T-cell (primary cell): Measurements from ENCODE around the gene TASP1. TPM values are rescaled to one million over a fixed set of nuclear protein-coding genes. Genes with fewer than 3 reads are reported as not detected.

Experiments
- ATAC-seq, 4 experiments: fragments of 200-7000 bp in 3 of 4; fragments of 150-1000 bp in 1 of 4; cut with Tn5 transposase; replicated peaks in 1 of 4; 1 replicate in 3 of 4; 2 replicates in 1 of 4; pipeline ENCODE4 v1.10.0; 2021; ENCODE audit warnings: moderate library complexity in 3 of 4, mild to moderate bottlenecking in 2 of 4, moderate number of reproducible peaks in 1 of 4
- CTCF ChIA-PET, 2 donors: fragments of 300-600 bp; sonication (Branson Sonifier 250); formaldehyde crosslinking; loops; one replicate each; lab custom pipeline; 2022; ENCODE audit warnings: antibody characterized with exemption in 2 of 2; lab: Charles Lee
- POLR2A ChIA-PET, 2 donors: fragments of 300-600 bp; sonication (Branson Sonifier 250); formaldehyde crosslinking; loops; one replicate each; lab custom pipeline; 2022; ENCODE audit warnings: antibody characterized with exemption in 2 of 2; lab: Charles Lee
- DNase-seq, 35 experiments: peaks; one replicate each; pipeline versions ENCODE4 v3.0.0 to v3.0.0-alpha.2; 2013 to 2023
- H3K27ac ChIP-seq: one replicate; pipeline ENCODE4 v1.5.1; 2013; ENCODE audit warnings: low read length
- H3K27me3 ChIP-seq, 2 experiments: replicated peaks in 1 of 2; 1 replicate in 1 of 2; 2 replicates in 1 of 2; pipeline versions ENCODE4 v1.6.1 to v1.7.0; 2013; ENCODE audit warnings: low read length in 1 of 2, mixed read lengths in 1 of 2; ENCODE audit not compliant: control insufficient read depth in 2 of 2, insufficient read depth in 2 of 2; ENCODE audit errors: extremely low read depth in 1 of 2
- H3K36me3 ChIP-seq, 2 donors: 1 replicate in 1 of 2; 2 replicates in 1 of 2; pipeline versions ENCODE4 v1.6.1 to v1.7.0; 2013; ENCODE audit warnings: low read length in 1 of 2; ENCODE audit not compliant: control insufficient read depth in 2 of 2, insufficient read depth in 1 of 2; ENCODE audit errors: extremely low read depth in 1 of 2
- H3K4me1 ChIP-seq, 2 experiments: 1 replicate in 1 of 2; 2 replicates in 1 of 2; pipeline versions ENCODE4 v1.6.1 to v1.7.0; 2013; ENCODE audit warnings: low read length in 2 of 2, mixed read lengths in 1 of 2; ENCODE audit not compliant: insufficient read depth in 2 of 2, control insufficient read depth in 1 of 2; ENCODE audit errors: extremely low read depth in 1 of 2
- H3K4me3 ChIP-seq, 2 donors: 1 replicate in 1 of 2; 2 replicates in 1 of 2; pipeline versions ENCODE4 v1.5.1 to v1.7.0; 2013; ENCODE audit warnings: mild to moderate bottlenecking in 2 of 2, low read length in 1 of 2, moderate library complexity in 1 of 2; ENCODE audit not compliant: control insufficient read depth in 1 of 2; ENCODE audit errors: extremely low read depth in 1 of 2
- H3K9me3 ChIP-seq: 2 replicates; pipeline ENCODE4 v1.7.0; 2013
- H3K27ac Mint-ChIP-seq, 2 donors: one replicate each; pipeline ENCODE4 v1.8.0; 2020 to 2021; ENCODE audit warnings: mild to moderate bottlenecking in 2 of 2, mixed read lengths in 2 of 2
- H3K27me3 Mint-ChIP-seq, 2 donors: one replicate each; pipeline ENCODE4 v1.8.0; 2021 to 2022; ENCODE audit warnings: mixed read lengths in 2 of 2
- H3K36me3 Mint-ChIP-seq: one replicate; pipeline ENCODE4 v1.8.0; 2021; ENCODE audit warnings: mixed read lengths
- H3K4me1 Mint-ChIP-seq, 3 donors: one replicate each; pipeline ENCODE4 v1.8.0; 2020 to 2022; ENCODE audit warnings: mixed read lengths in 3 of 3, mild to moderate bottlenecking in 1 of 3
- H3K4me3 Mint-ChIP-seq, 3 donors: one replicate each; pipeline ENCODE4 v1.8.0; 2020 to 2022; ENCODE audit warnings: mild to moderate bottlenecking in 3 of 3, mixed read lengths in 3 of 3, moderate library complexity in 3 of 3
- H3K9me3 Mint-ChIP-seq, 3 donors: one replicate each; pipeline ENCODE4 v1.8.0; 2020 to 2022; ENCODE audit warnings: mixed read lengths in 3 of 3
- WGBS: methylation state at CpG from one replicate; pipeline ENCODE4 v1.1.5; 2013; ENCODE audit warnings: missing lambda C conversion rate; ENCODE audit not compliant: insufficient coverage; 5-methylcytosine and 5-hydroxymethylcytosine counted together
- total RNA-seq, 35 experiments: library from RNA in 6 of 35; stranded (reverse) in 6 of 35; fragments of 120-200 nt in 1 of 35; gene quantifications; one replicate each; pipeline versions ENCODE4 v1.2.1 to v1.2.4 and lab custom pipeline; 2013 to 2026

Gene TASP1, protein sequence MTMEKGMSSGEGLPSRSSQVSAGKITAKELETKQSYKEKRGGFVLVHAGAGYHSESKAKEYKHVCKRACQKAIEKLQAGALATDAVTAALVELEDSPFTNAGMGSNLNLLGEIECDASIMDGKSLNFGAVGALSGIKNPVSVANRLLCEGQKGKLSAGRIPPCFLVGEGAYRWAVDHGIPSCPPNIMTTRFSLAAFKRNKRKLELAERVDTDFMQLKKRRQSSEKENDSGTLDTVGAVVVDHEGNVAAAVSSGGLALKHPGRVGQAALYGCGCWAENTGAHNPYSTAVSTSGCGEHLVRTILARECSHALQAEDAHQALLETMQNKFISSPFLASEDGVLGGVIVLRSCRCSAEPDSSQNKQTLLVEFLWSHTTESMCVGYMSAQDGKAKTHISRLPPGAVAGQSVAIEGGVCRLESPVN
- total RNA-seq (10 to 100 TPM; 11.2 to 19.4 (median 13.8) TPM), total RNA-seq (lab: John Stamatoyannopoulos, UW) (10.9 to 22.9 (median 16.0) reads per million in 29 experiments)
- 11.3 TPM for total RNA-seq (2013)

DNA sequence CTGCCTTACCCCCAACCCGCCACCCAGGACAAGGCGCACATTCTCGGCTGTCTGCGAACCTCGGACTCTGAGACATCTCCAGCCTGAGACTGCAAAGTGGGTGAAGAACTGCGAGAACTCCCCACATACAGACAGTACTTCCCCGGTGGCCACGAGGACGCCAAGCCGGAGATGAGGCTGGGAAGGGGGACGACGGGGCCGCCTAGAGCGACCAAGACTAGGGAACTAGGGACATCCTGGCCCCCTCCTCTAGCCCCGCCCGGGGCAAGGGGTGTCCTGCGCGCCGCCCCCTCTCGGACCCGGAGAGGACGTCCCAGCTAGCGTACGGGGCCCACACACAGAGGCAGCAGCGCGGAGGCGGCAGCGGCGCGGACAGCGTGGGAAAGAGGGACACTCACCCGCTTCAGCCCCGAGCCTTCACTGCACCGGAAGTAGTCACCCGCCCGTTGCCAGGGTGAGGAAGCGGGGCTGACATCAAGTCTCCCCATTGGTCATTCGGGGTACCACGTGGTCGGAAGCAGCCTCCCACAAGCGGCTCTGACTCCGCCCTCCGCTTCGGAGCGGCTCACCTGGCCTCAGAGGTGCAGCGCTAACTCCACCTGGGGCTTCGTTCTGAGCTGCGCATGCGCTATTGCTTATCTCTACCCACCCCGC lies at the start of gene TASP1:
TSS of gene TASP1 (minus strand) at position 437 of the 654 bp plus-strand sequence. CDS start 8,854 bp downstream, outside the sequence.
- H3K9me3 ChIP-seq, result no peaks in the 10 kb centered on the region
- H3K4me3 Mint-ChIP-seq, result peak within 1 kb of the TSS; percentile 85 to 89 (median 88)
- peak within 1 kb of the TSS; percentile 62 for H3K27ac ChIP-seq
- DNase-seq (peak; percentile 93 to 99 (median 97)), ATAC-seq (peak; percentile 99 to 100 (median 100))
- no peaks in the 10 kb centered on the region for H3K36me3 ChIP-seq
- no peaks in the 10 kb centered on the region for H3K9me3 Mint-ChIP-seq
- H3K27me3 ChIP-seq, result peaks cover 0 to 2% of the 10 kb centered on the region in 2 experiments
- CTCF ChIA-PET, result no interaction called here
- H3K27me3 Mint-ChIP-seq, result peaks cover 3 to 6% of the 10 kb centered on the region in 2 donors
- WGBS, result under 1% methylated on average over 42 of the region's 50 CpGs
- peak within 1 kb of the TSS; percentile 65 to 77 for H3K27ac Mint-ChIP-seq
- peak within 1 kb of the TSS; percentile 79 to 96 for H3K4me3 ChIP-seq
- H3K36me3 Mint-ChIP-seq, result peaks cover 4% of the 10 kb centered on the region
- H3K4me1 Mint-ChIP-seq, result peaks cover 18 to 26% (median 22%) of the 10 kb centered on the region in 3 donors
- POLR2A ChIA-PET, result no interaction called here
- H3K4me1 ChIP-seq, result peaks cover 2 to 9% of the 10 kb centered on the region in 2 experiments

DNA sequence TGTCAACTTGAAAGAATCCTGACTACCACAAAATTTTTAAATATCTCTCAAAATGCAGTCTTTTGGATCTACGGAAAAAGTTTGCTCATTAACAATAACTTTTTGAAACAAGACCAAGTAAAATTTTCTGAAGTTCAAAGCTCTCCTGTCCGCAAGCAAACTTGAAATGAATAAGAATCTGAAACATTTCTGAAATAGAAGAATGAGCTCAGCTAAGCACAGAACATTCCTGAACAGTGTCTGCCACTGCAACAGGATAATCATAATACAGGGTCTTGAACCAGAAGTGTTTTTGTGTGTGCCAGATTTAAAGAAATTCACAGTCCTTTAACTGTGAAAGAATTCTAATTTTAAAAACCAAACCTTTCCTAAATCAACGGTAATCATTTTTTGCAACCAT lies 49.1 kb upstream of the TASP1 start:
- Mint-ChIP-seq H3K4me3 (no peak overlapping the region), H3K27ac (no peak overlapping the region), H3K27me3 (peaks cover 20 to 25% of the 10 kb centered on the region in 2 donors), H3K36me3 (no peaks in the 10 kb centered on the region), H3K4me1 (peaks cover 1 to 6% (median 5%) of the 10 kb centered on the region in 3 donors), H3K9me3 (no peaks in the 10 kb centered on the region)
- POLR2A ChIA-PET, result no interaction called here
- 86% methylated on average over 1 of the region's 3 CpGs for WGBS
- H3K4me1 ChIP-seq, result no peaks in the 10 kb centered on the region
- peaks cover 0 to 7% of the 10 kb centered on the region in 2 experiments for H3K27me3 ChIP-seq
- no peaks in the 10 kb centered on the region for H3K9me3 ChIP-seq
- H3K36me3 ChIP-seq, result no peaks in the 10 kb centered on the region
- H3K27ac ChIP-seq, result no peak overlapping the region
- ATAC-seq (no peak), DNase-seq (no peak)
- H3K4me3 ChIP-seq, result no peak overlapping the region
- CTCF ChIA-PET, result no interaction called here

DNA sequence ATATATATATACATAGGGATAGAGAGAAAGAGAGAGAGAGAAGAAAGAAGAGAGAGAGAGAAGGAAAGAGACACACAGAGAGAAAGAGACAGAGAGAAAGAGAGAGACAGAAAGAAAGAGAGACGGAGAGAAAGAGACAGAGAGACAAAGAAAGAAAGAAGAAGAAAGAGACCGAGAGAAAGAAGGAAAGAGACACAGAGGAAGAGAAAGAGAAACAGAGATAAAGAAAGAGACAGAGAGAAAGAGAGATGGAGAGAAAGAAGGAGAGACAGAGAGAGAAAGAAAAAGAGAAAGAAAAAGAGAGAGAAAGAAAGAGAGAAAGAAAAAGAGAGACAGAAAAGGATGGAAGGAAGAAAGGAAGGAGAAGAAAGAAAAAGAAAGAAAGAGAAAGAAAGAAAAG lies 46.9 kb upstream of the TASP1 start:
- H3K9me3 ChIP-seq, result no peaks in the 10 kb centered on the region
- H3K27me3 ChIP-seq, result peaks cover 0 to 7% of the 10 kb centered on the region in 2 experiments
- WGBS, result 75% methylated on average over 2 of the region's 2 CpGs
- Mint-ChIP-seq H3K4me3 (no peak overlapping the region), H3K4me1 (peaks cover 1 to 6% (median 5%) of the 10 kb centered on the region in 3 donors), H3K9me3 (no peaks in the 10 kb centered on the region), H3K27ac (no peak overlapping the region), H3K27me3 (peaks cover 19 to 25% of the 10 kb centered on the region in 2 donors), H3K36me3 (no peaks in the 10 kb centered on the region)
- no peaks in the 10 kb centered on the region for H3K4me1 ChIP-seq
- no peak overlapping the region for H3K27ac ChIP-seq
- POLR2A ChIA-PET, result no interaction called here
- DNase-seq, result no peak
- CTCF ChIA-PET, result no interaction called here
- H3K36me3 ChIP-seq, result no peaks in the 10 kb centered on the region
- H3K4me3 ChIP-seq, result no peak overlapping the region
- no peak for ATAC-seq

DNA sequence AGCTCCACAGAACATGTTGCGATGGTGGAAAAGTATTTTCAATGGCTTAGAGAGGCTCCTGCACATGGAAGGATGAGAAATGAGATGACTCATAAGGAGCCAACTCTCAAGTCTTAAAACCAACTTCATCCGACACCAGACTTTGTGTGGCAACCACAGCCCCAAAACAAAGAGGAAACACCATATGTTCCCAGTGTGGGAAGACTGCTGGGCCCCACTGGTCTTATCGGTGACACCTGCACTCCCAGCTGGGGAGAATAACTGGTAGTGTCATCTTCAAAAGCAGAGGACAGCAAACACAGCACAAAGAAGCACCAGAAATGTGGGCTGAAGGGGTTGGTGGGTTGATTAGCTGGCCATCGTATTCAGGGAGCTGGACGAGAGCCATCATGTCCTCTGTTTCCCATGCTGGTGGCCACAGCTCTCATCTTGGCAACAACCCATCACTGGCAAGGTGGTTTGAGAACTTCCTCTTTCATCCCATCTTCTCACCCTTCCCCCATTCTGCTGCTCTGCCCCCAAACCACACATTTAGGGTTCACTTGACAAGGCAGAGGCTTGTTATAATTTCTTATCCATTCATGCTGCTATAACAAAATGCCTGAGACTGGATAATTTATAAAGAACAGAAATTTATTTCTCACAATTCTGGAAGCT lies 46.0 kb upstream of the TASP1 start:
- ATAC-seq, result no peak
- Histone ChIP-seq H3K27ac (no peak overlapping the region), H3K27me3 (peaks cover 0 to 7% of the 10 kb centered on the region in 2 experiments), H3K4me1 (no peaks in the 10 kb centered on the region), H3K4me3 (no peak overlapping the region), H3K9me3 (no peaks in the 10 kb centered on the region), H3K36me3 (no peaks in the 10 kb centered on the region)
- Mint-ChIP-seq H3K27ac (no peak overlapping the region), H3K27me3 (peaks cover 19 to 25% of the 10 kb centered on the region in 2 donors), H3K4me3 (no peak overlapping the region), H3K9me3 (no peaks in the 10 kb centered on the region), H3K4me1 (peaks cover 1 to 6% (median 5%) of the 10 kb centered on the region in 3 donors), H3K36me3 (no peaks in the 10 kb centered on the region)
- DNase-seq, result no peak
- ChIA-PET CTCF (no interaction called here), POLR2A (no interaction called here)
- 0% methylated on average over 1 of the region's 5 CpGs for WGBS

DNA sequence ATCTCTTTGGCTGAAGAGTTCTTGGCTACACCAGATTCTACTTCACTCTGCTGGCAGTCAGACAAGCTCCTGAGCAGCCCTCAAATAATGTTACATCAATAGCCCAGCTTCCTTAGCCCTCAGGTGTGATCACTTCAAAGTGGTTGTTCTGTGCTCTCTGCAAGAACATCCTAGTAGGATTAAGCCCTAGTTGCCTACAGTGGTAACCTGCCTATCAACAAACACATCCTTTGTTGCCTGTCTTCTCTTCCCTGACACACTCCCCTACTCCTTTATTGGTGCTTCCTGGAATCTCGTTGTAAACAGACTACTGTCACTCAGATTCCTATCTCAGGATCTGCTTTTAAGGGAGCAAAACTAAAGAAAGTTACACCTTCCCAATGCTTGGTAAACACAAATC lies 45.1 kb upstream of the TASP1 start:
- H3K36me3 Mint-ChIP-seq, result no peaks in the 10 kb centered on the region
- DNase-seq (no peak), ATAC-seq (no peak)
- no peaks in the 10 kb centered on the region for H3K9me3 ChIP-seq
- no peaks in the 10 kb centered on the region for H3K36me3 ChIP-seq
- H3K27me3 Mint-ChIP-seq, result peaks cover 19 to 25% of the 10 kb centered on the region in 2 donors
- no peak overlapping the region for H3K27ac Mint-ChIP-seq
- POLR2A ChIA-PET, result no interaction called here
- CTCF ChIA-PET, result no interaction called here
- H3K4me1 ChIP-seq, result no peaks in the 10 kb centered on the region
- H3K27ac ChIP-seq, result no peak overlapping the region
- no peak overlapping the region for H3K4me3 ChIP-seq
- 0% methylated on average over 1 of the region's 1 CpG for WGBS
- no peak overlapping the region for H3K4me3 Mint-ChIP-seq
- H3K9me3 Mint-ChIP-seq, result no peaks in the 10 kb centered on the region
- H3K27me3 ChIP-seq, result peaks cover 0 to 7% of the 10 kb centered on the region in 2 experiments
- H3K4me1 Mint-ChIP-seq, result peaks cover 1 to 6% (median 5%) of the 10 kb centered on the region in 3 donors
